Ovary (tissue), 3 donors: ENCODE measurements around the gene BPTF.

ENCODE experiments used
- EP300 ChIP-seq: sonication (generic); formaldehyde crosslinking; IDR thresholded peaks from one replicate; pipeline ENCODE4 v1.6.1; 2017; ENCODE audit warnings: antibody characterized with exemption
- POLR2A ChIP-seq: fragments of 450-650 bp; IDR thresholded peaks from one replicate; pipeline ENCODE4 v1.6.1; 2017; ENCODE audit warnings: antibody characterized with exemption, mild to moderate bottlenecking, moderate library complexity
- TF ChIP-seq, protein P1 (sequence below), 3 donors: fragments of 450-650 bp in 2 of 3; fragments of 200-600 bp in 1 of 3; IDR thresholded peaks; one replicate each; pipeline versions ENCODE4 v1.5.1 to v1.8.0; 2016 to 2022; ENCODE audit warnings: antibody characterized with exemption in 3 of 3, mild to moderate bottlenecking in 1 of 3
- donor health status: DM: no; HTN: no; CAD: no.

DNA sequence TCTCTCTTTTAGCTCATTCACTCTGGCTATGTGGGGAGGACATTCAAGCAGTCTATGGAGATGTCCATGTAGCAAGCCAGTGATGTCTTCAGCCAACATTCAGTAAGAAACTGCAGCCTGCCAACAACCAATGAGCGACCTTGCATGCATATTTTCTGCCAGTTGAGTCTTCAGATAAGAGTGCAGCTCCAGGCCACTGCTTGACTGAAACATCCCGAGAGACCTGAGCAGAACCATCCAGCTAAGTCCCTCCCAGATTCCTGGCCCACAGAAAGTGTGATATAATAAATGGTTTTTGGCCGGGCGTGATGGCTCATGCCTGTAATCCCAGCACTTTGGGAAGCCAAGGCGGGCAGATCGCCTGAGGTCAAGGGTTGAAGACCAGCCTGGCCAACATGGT is 181.5 kb downstream of the BPTF start:
- TF ChIP-seq, protein P1, sequence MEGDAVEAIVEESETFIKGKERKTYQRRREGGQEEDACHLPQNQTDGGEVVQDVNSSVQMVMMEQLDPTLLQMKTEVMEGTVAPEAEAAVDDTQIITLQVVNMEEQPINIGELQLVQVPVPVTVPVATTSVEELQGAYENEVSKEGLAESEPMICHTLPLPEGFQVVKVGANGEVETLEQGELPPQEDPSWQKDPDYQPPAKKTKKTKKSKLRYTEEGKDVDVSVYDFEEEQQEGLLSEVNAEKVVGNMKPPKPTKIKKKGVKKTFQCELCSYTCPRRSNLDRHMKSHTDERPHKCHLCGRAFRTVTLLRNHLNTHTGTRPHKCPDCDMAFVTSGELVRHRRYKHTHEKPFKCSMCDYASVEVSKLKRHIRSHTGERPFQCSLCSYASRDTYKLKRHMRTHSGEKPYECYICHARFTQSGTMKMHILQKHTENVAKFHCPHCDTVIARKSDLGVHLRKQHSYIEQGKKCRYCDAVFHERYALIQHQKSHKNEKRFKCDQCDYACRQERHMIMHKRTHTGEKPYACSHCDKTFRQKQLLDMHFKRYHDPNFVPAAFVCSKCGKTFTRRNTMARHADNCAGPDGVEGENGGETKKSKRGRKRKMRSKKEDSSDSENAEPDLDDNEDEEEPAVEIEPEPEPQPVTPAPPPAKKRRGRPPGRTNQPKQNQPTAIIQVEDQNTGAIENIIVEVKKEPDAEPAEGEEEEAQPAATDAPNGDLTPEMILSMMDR (IDR thresholded peaks at IDR 0.05) = no peak
- TF ChIP-seq POLR2A (no peak), EP300 (no peak)
